NCI-H1694 (cell line): ENCODE results near the gene GRIK2.

Experiments used
- DNase-seq: peaks from one replicate; lab custom pipeline; 2025; lab: John Stamatoyannopoulos, UW

Gene GRIK2

DNA sequence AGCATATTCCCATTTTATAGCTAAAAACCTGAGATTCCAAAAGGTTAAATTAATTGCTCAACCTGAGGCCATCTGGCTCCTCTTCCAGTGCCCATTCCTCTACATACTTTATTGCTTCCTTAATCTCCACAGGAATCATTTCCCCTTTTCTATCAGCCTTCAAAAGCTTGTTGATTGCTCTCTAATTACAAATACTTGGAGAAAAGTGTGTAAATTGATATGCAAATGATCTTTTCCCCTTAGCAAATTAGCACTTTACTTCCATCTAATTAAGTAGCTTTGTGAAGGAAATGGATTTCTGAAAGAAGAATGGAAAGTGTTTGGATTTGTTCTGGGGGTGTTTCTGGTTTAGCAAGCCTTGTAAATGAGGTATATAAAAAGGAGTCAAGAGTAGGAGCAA, 323.3 kb downstream of the GRIK2 start:
- no peak for DNase-seq

DNA sequence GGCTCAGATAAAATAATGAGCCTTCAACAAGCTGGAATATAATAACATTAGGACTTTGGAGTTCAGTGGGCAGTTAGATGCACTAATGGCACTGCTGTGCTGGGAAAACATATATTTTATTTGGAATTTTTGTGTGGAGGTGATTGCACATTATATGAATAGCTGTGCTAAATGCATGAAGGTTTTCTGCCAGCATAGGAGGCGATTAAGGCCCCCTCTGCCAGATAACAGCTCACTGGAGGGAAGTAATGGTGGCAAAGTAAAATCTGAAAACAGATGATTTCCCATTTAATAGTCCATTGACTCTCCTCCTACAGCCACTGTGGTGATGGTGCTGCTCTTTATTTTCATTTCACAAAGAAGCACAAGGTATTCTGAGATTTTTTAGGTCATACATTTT, 326.0 kb downstream of the GRIK2 start:
- DNase-seq: no peak

DNA sequence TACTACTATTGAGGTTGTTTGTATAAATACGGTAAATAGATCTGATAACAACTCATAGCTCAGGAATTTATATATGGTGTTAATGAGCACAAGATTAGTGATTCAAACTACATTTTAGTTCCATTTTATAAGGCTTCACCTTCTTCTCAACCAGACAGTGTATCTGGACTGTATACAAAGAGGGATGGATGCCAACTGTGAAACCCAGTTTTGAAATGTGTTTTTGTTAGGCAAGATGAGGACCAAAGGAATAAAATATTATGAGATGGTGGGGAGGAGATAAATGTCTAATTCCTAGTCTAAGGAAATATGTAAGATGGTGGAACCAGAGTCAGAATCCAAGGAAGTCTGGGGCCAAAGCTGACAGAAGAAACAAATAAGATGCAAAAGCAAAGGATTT, 329.0 kb downstream of the GRIK2 start:
- no peak for DNase-seq

DNA sequence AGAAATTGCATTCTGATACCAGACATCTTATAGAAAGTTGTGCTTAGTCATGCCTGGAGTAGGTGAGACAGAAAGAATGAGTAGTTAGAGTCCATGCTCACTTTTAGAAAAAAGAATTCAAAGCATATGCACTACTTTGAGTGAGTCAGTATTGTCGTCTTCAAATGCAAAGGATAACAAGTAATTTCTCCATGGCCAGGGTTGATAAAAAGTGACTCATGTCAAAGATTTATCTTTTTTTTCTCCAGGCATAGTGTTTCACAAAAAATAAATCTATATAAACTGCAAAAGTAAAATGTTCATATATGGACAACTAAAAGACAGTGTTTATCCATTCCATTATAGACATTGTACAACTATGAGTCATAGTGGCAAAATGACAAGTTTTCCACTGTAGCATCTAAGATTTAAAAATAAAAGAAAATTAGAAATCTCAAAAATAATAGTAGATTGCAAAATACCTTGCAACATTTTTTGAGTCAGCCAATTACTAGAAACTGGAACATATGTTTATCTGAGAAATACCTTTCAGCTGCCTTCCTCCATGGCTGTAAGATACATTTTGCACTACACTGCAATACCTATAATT, 329.6 kb downstream of the GRIK2 start:
- no peak for DNase-seq

DNA sequence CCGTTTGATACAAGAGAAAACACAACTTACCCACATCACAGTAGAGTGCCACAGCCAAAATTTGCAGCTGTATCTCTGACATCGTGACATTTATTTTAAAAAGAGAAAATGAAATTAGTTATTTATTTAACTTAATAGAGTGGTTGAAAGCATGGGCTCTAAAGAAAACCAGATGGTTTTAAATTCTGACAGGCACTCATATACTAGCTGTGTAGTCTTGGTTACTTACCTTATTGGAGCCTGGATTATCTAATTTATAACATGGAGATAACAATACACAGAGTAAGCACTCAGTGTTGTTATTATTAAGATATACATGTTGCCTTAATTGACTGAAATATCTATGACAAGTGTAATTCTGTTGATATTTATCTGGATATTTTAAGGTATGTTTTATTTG, 334.9 kb downstream of the GRIK2 start:
- DNase-seq: no peak

DNA sequence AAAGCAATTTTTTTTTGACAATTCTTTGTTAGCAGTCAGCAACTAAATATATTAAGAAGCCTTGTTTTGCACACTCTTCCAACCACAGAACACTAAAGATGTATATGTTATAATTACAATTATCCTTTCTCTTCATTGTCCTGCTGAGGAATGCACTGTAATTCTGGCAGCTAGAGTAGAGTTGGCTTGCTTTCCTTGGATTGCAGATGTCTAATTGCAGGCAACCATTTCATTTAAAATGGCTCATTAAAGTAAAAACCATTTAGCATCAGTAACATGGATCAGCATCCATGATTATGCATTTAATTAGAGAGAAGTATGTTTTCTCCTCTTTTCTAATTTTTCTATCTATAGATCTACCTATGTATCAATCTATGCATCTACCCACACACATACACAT, 335.4 kb downstream of the GRIK2 start:
- no peak for DNase-seq

DNA sequence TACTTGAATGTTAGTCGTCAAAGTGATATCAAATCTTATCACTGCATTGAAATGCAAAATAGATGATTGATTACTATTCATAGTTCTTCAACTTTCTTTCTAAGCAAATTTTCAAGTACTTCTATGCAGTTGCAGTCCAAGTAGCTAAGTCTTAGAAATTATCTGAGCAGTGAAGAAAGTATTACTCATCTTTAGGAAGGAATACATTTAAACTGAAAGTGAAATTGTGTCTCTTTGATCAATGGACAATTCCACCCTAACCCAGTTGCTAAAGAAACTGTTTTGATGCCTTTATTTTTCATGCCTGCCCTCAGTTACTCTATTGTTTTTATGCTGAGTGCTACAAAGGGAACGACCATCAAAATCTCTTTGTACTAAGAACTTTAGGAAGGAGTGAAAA, 337.4 kb downstream of the GRIK2 start:
- DNase-seq: no peak

DNA sequence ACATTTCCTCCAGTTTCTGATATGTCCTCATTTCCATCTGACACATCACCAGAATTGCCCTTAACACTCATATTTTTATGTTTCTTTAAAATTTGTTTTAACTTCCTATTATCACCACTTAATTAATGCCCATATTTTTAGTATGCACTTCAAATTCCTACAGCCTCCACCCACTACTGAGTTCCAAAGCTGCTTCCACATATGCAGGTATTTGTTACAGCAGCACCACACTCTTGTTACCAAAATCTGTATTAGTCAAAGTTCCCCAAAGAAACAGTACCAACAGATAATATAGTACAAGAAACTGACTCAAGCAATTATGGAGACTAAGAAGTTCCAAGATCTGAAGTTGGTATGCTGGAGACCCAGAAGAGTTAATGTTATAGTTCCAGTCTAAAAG, 340.4 kb downstream of the GRIK2 start:
- DNase-seq: no peak

DNA sequence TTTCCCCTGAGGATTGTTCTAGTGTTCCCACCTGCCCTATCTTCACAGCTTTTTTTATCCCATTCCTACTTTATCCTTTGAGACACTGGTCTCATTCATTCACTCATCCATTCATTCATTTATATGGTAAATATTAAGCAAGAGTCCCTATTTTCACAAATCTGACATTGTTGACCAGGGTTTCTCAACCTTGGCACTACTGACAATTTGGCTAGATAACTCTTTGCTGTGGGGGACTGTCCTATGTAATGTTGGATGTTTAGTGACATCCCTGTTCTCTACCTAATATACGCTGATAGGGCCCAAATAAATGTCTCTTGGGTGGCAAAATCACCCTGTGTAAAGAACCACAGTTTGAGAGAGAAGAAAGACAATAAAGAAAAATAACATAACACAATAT, 345.0 kb downstream of the GRIK2 start:
- DNase-seq: no peak

DNA sequence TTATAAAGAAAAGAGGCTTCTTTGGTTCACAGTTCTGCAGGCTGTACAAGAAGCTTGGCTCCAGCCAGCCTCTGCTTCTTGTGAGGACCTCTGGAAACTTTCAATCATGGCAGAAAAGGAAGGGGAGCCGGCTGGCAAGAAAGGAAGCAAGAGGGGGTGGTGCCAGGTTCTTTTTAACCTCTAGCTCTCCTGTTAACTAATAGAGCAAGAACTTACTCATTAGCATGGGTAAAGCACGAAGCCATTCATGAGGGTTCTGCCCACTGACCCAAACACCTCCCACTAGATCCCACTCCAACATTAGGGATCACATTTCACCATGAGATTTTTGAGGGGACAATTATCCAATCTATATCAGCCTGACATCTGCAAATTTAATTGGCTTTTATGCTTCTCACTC, 347.1 kb downstream of the GRIK2 start:
- DNase-seq: no peak

DNA sequence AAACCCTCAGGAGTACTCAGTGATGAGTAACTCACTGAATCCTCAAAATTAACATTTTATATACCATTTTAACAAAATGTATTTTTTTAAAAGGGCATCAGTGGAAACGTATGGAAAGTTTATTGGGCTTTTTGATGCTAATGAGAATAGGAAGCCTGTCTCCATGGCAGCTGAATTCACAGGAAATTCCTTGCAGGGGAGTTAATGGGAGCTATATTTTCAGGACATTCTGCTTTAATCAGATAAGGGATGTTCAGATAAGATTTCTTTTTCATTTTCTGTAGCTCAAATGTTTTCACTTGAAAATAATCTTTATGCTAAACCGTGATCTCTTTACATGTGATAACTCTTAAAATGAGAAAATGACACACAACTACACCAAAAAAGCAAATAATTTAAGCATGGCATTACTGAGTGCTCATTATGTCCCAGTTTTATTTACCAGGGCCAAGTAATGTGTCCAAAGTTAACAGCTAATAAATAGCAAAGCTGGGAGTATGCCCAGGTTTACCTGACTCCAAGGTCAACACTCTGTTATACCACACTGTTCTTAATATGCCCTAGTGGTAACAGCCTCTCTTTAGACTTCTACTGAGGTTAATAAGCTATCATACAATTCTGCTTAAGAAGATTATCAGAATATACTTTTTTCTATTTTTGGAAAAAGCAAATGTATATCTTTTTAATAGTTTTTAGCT, 348.1 kb downstream of the GRIK2 start:
- DNase-seq: no peak

DNA sequence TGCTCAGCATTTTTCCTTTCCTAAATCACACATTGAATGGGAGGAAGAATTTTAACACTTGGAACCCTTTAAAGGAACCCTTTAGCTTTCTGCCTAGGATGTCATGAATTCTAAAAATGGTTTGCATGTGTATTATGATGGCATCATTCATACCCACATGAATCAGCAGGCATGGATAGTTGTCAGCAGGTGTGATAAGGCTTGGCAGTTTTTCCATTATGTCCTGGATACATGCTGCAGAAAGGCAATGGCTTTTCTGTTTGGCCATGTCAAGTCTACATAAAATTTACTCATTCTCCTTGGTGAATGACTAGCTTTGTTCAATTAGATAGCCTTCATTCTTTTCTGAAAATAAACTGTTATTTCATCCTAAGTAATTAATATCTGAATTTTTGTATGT, 353.7 kb downstream of the GRIK2 start:
- DNase-seq: no peak

DNA sequence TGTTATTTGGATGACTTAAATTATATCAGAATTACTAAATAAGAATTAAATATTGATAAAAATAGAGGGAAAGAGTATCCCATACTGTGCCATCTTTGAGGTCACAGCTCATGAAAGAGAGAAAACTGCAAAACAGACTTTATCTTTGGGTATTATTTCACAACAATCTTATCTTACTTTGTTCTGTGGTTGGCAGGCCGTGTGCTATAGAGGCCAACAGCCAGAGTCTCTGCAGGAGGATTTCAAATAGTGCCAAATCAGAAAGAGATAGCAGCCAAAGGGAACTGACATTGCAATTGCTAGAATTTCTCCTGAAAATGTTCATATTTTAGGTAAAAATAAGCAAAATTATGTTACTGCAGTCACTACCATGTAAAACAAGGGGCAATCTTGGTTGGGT, 354.2 kb downstream of the GRIK2 start:
- no peak for DNase-seq

DNA sequence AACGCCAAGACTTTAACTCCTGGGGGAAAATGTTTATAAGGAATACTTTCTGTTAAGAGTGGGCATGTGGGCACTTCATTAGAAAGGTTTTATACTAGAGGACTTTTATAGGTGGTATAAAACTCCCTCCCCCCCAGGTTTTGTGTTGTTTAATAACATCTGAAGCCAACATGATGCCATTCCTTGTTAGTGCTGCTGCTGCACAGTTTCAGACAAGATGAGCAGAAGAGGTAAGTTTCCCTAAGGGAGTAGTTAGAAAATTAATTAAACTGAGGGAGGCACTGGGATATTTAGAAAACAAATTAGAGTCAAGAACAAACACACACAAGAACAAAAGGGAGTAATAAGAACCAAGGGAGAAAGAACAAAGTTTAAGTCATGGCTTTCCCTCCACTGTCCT, 362.4 kb downstream of the GRIK2 start:
- no peak for DNase-seq

DNA sequence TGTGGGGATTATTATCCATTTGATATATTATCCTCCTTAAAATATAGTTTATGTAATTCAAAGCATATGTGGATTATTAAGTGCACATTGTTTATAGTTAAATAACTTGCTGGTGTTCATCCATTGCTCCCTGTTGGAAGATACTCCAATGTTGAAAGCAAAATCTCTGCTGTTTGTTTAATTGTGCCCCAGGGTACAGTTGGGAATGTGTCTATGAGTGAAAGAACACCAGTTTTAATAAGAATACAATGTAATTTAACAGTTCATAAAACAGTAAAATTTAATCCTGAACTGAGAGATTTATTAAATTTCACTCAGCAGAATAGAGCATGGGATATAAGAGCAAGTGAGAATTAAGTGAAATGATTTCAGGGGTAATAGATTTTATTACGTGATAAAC, 364.9 kb downstream of the GRIK2 start:
- DNase-seq: no peak

DNA sequence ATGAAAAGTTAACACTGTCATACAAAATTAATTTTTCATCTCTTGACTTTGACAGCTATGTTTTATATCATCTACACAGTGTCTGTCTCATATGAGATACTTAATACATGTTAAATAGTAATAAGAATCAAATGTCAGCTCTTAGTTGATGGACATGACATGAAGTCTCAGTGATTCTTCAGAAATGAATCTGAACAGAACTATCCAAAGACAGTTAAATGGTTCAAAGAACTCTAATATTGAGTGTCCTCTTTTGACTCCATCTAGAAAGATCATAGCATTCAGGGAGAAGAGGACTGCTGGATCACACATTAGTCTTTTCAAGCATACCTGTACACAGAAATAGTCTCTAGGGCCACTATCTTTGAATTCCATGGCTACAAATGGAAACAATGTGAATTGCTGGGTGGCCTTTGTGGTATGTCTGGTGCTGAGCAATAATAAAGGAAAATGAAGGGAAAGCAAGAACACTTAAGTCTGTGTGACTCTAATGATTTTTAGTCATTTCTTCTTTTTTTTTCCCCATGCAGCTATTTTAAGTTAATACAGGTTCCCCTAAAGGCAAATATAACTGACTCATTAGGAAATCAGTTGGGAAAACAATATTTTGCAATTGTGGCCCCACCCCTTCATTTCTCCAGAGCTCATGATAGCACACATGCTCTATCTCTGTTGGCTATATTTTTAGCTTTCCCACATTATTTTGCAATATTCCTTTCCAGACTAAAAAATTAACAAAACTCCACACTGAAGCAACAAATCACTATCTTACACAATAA, 367.5 kb downstream of the GRIK2 start:
- no peak for DNase-seq

DNA sequence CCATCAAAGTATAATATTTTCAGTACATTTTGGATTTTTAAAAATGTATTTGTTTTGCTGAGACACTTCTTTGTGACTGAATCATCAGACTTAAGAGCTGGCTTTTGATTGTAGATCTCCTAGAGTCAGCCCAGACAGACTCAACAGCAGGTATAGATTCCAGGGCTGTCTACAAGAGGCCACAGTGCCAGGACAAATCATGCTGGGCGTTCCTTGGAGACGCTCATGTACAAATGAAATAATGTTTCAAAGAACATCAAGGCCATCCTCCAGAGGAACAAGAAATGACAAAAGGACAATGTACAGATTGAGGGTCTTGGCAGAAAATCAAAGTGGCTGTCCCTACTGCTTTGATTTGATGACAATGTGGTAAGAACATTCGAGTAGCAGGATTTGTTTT, 369.3 kb downstream of the GRIK2 start:
- no peak for DNase-seq

DNA sequence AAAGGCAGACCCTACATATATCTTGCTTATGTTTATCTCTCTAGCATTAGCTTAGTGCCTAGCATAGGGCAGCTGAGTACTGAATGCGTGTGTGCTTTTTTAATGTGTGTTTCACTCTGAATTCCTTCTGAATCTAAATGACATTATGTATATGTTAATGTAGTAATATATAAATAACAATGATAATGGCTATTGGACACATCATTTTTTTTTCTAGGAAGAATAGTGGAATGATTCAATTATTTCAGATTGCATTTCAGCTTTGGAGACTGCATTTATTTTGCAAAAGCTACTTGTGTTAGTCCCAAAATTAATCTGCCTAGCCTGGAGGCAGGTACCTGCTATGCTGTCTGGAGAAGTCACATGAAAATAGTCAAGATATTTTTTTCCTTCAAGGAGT, 371.8 kb downstream of the GRIK2 start:
- no peak for DNase-seq

DNA sequence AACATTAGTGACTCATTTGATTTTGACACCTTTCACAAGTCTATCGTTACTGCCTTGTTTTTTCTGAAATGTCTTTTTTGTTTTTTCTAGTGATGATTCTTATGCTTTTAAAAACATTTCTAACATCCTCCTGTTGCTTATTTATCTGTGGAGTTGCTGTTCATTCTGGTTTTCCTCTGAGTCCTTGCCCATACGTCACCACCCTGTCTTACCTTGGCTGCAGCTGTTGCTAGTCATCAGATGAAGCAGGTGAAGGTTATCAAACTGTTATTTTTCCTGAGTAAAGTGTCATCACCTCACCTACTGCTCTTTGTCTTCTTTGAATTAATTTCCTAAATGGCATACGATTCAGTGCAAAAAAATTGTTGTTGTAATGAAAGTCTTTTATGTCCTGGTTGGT, 376.6 kb downstream of the GRIK2 start:
- no peak for DNase-seq

DNA sequence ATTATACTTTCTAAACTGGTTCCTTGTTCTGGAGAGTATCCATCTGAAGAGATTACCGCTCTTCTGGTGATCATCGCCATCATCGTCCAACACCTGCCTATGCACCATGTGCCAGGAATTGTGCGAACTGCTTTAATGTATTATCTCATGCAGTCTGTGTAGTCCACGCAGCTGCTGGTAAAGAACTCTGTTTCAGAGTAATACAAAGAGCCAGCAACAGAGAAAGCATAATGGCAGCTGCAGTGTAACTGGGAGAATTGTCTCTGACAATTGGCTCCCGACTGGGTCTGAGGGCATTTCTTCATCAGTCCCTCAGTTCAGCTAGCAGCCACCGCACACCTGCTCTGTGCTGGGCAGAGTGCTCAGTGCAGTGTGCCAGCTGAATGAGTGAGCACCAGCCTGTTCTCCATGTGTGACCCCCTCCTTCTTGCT, 383.4 kb downstream of the GRIK2 start:
- DNase-seq: no peak

DNA sequence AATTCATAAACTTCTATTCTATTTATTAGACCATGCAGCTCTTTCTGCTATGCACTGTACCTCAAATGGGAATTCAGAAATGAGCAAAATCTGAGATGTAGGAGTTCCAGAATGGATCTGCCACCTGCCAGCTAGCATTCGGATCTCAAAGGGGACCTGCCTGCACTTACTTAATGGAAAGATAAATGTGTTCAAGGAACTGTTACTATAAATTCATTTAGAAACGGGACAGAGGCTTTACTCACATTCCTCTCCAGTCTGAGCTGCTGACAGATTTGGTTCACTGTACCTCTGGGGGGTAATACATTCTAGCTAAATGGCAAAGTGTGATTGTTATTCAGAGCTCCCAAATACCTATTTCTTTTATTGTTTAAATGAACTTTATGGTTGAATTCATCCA, 384.1 kb downstream of the GRIK2 start:
- DNase-seq: no peak

DNA sequence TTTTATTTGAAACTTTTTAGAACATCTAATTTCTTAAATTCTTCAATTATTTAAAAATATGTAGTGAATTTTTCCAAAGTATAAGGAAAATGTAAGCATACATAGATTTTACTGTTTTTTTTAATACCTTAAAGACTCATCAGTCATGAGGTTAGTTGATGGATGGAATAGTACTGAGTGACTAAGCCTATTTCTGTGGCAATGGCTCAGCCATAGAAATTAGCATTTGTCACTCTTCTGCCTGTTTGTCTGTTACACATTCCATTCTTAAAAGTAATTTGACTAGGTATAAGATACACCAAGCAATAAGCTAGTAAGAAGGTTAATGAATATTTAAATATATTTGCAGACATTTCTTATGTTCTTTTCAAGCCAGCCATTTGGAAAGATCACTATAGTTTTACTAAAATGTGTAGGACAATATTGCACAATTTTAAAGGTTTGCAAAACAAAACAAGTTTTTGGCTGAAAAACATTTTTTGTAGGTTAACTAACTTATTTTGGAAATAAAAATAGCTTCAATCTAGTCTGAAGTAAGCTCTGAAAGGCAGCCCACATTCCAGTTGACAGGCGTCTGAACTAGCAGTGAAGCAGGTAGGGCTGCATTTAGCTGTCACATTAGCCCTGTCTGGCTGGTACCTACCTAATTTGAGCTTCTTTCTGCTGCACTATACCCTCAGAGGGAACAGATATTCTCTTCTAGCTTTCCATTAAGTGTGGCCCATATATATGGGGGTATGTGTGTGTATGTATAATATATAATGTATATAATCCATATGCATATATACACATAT, 385.7 kb downstream of the GRIK2 start:
- DNase-seq: no peak

DNA sequence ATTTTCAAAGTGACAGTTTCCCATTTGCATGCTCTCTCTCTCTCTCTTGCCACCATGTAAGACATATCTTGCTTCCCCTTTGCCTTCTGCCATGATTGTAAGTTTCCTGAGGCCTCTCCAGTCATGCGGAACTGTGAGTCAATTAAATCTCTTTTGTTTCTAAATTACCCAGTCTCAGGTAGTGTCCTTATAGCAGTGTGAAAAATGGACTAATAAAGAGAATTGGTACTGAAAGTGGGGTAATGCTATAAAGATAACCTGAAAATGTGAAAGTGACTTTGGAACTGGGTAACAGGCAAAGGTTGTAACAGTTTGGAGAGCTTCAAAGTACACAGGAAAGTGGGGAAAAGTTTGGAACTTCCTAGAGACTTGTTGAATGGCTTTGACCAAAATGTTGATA, 389.8 kb downstream of the GRIK2 start:
- no peak for DNase-seq
